H1 (cell line): ENCODE results near the gene IL6ST. TPM values are rescaled to one million over a fixed set of nuclear protein-coding genes. Genes with fewer than 3 reads are reported as not detected.

Source experiments
- CTCF ChIA-PET: fragments of 300-600 bp; sonication (Branson Sonifier 250); formaldehyde crosslinking; loops from one replicate; lab custom pipeline; 2021; ENCODE audit not compliant: partially characterized antibody; lab: Charles Lee
- POLR2A ChIA-PET: fragments of 300-600 bp; sonication (Branson Sonifier 250); formaldehyde crosslinking; loops from one replicate; lab custom pipeline; 2021; ENCODE audit warnings: inconsistent platforms; ENCODE audit not compliant: partially characterized antibody; lab: Charles Lee
- DNase-seq, 2 experiments: peaks; one replicate each; pipeline versions ENCODE4 v3.0.0 to v3.0.0-alpha.2; 2010 to 2022; ENCODE audit warnings: low spot score in 2 of 2, low read depth in 1 of 2, mixed read lengths in 1 of 2
- FAIRE-seq: peaks from 2 replicates; lab custom pipeline; 2011; peaks lifted over from hg19 to GRCh38; lab: Jason Lieb, UNC
- H2AFZ ChIP-seq: 2 replicates; pipeline ENCODE4 v1.8.1; 2012; ENCODE audit warnings: low read length, inconsistent platforms
- H2AK5ac ChIP-seq: 2 replicates; pipeline ENCODE4 v1.6.1; 2013; ENCODE audit warnings: low read depth, low read length
- H2BK120ac ChIP-seq: replicated peaks from 2 replicates; pipeline ENCODE3; 2013; ENCODE audit warnings: low read depth, low read length, inconsistent platforms
- H2BK12ac ChIP-seq: 2 replicates; pipeline ENCODE4 v1.6.1; 2013; ENCODE audit warnings: low read depth, low read length
- H2BK15ac ChIP-seq: 2 replicates; pipeline ENCODE4 v1.6.1; 2013; ENCODE audit warnings: low read length
- H2BK20ac ChIP-seq: 2 replicates; pipeline ENCODE4 v1.6.1; 2013; ENCODE audit warnings: low read length
- H2BK5ac ChIP-seq: 2 replicates; pipeline ENCODE4 v1.6.1; 2013; ENCODE audit warnings: low read depth, low read length
- H3K14ac ChIP-seq: 2 replicates; pipeline ENCODE4 v1.6.1; 2013; ENCODE audit warnings: inconsistent platforms; ENCODE audit not compliant: insufficient read length
- H3K18ac ChIP-seq: 2 replicates; pipeline ENCODE4 v1.6.1; 2013; ENCODE audit warnings: low read length; ENCODE audit errors: extremely low read depth
- H3K23ac ChIP-seq: 2 replicates; pipeline ENCODE4 v1.6.1; 2013; ENCODE audit warnings: inconsistent platforms; ENCODE audit not compliant: insufficient read length
- H3K23me2 ChIP-seq: 2 replicates; pipeline ENCODE4 v1.6.1; 2013; ENCODE audit warnings: low read depth, low read length
- H3K27ac ChIP-seq: 2 replicates; pipeline ENCODE4 v1.6.1; 2011; ENCODE audit warnings: low read depth, low read length, inconsistent platforms
- H3K27me3 ChIP-seq, 4 experiments: replicated peaks in 1 of 4; 1 replicate in 1 of 4; 2 replicates in 3 of 4; pipeline versions ENCODE4 v1.6.1 to v1.8.1; 2011 to 2013; ENCODE audit warnings: low read length in 3 of 4, mild to moderate bottlenecking in 3 of 4, inconsistent platforms in 2 of 4, mixed read lengths in 2 of 4, moderate library complexity in 1 of 4; ENCODE audit not compliant: control insufficient read depth in 3 of 4, insufficient read depth in 3 of 4; ENCODE audit errors: extremely low read depth in 1 of 4
- H3K36me3 ChIP-seq, 4 experiments: 2 replicates each; pipeline versions ENCODE4 v1.6.1 to v1.8.1; 2011 to 2013; ENCODE audit warnings: mild to moderate bottlenecking in 4 of 4, low read length in 3 of 4, moderate library complexity in 2 of 4, control low read depth in 1 of 4, inconsistent platforms in 1 of 4; ENCODE audit not compliant: insufficient read depth in 4 of 4, control insufficient read depth in 2 of 4
- H3K4ac ChIP-seq: replicated peaks from 2 replicates; pipeline ENCODE3; 2013; ENCODE audit warnings: low read length, low read depth, mixed read lengths, inconsistent platforms; ENCODE audit not compliant: insufficient read length
- H3K4me1 ChIP-seq, 4 experiments: replicated peaks in 1 of 4; 1 replicate in 1 of 4; 2 replicates in 3 of 4; pipeline versions ENCODE4 v1.6.1 to v1.8.1; 2011 to 2013; ENCODE audit warnings: low read length in 3 of 4, inconsistent platforms in 2 of 4, mixed read lengths in 1 of 4; ENCODE audit not compliant: insufficient read depth in 4 of 4, control insufficient read depth in 3 of 4
- H3K4me2 ChIP-seq, 2 experiments: 2 replicates each; pipeline versions ENCODE4 v1.6.1 to v1.8.1; 2011 to 2013; ENCODE audit warnings: low read depth in 2 of 2, low read length in 2 of 2, control low read depth in 1 of 2, inconsistent platforms in 1 of 2, mild to moderate bottlenecking in 1 of 2; ENCODE audit not compliant: insufficient read depth in 1 of 2
- H3K4me3 ChIP-seq, 4 experiments: fragments of 200-600, 300-600 bp in 1 of 4; sonication (generic), shearing (Covaris generic), sonication (Bioruptor Twin) in 1 of 4; 2 replicates each; pipeline versions ENCODE4 v1.5.1 to v1.8.1; 2011 to 2016; ENCODE audit warnings: low read length in 4 of 4, low read depth in 3 of 4, control low read depth in 2 of 4, inconsistent platforms in 2 of 4, mild to moderate bottlenecking in 2 of 4, mixed read lengths in 1 of 4, moderate library complexity in 1 of 4; ENCODE audit not compliant: insufficient read depth in 2 of 4; ENCODE audit errors: extremely low read depth in 1 of 4
- H3K56ac ChIP-seq: replicated peaks from 2 replicates; pipeline ENCODE3; 2013; ENCODE audit warnings: low read depth, mild to moderate bottlenecking, mixed read lengths, low read length, inconsistent platforms; ENCODE audit not compliant: insufficient read length
- H3K79me1 ChIP-seq: 2 replicates; pipeline ENCODE4 v1.6.1; 2013; ENCODE audit warnings: low read depth, low read length, control low read depth
- H3K79me2 ChIP-seq, 2 experiments: 2 replicates each; pipeline versions ENCODE4 v1.6.1 to v1.8.1; 2012 to 2013; ENCODE audit warnings: low read length in 2 of 2, mild to moderate bottlenecking in 2 of 2, inconsistent platforms in 1 of 2; ENCODE audit not compliant: insufficient read depth in 2 of 2, control insufficient read depth in 1 of 2
- H3K9ac ChIP-seq, 4 experiments: replicated peaks in 1 of 4; 1 replicate in 1 of 4; 2 replicates in 3 of 4; pipeline versions ENCODE4 v1.6.1 to v1.8.1; 2011 to 2013; ENCODE audit warnings: low read depth in 3 of 4, low read length in 3 of 4, control low read depth in 2 of 4, mild to moderate bottlenecking in 2 of 4, moderate library complexity in 2 of 4, inconsistent platforms in 1 of 4; ENCODE audit errors: extremely low read depth in 1 of 4
- H3K9me3 ChIP-seq, 2 experiments: 2 replicates each; pipeline versions ENCODE4 v1.6.1 to v1.8.1; 2012 to 2013; ENCODE audit warnings: mild to moderate bottlenecking in 2 of 2, moderate library complexity in 2 of 2, control low read depth in 1 of 2, inconsistent platforms in 1 of 2, low read depth in 1 of 2, low read length in 1 of 2, mixed read lengths in 1 of 2; ENCODE audit not compliant: insufficient read depth in 2 of 2
- H4K20me1 ChIP-seq, 2 experiments: replicated peaks in 1 of 2; 2 replicates each; pipeline versions ENCODE3 to v1.8.1; 2011 to 2013; ENCODE audit warnings: inconsistent platforms in 2 of 2, low read length in 2 of 2, mild to moderate bottlenecking in 1 of 2; ENCODE audit not compliant: insufficient read depth in 2 of 2, control insufficient read depth in 1 of 2
- H4K5ac ChIP-seq: 2 replicates; pipeline ENCODE4 v1.6.1; 2013; ENCODE audit warnings: low read length, low read depth, mixed read lengths, inconsistent platforms; ENCODE audit not compliant: insufficient read length
- H4K8ac ChIP-seq: 2 replicates; pipeline ENCODE4 v1.8.0; 2013; ENCODE audit warnings: mild to moderate bottlenecking, moderate library complexity, low read length, inconsistent platforms; ENCODE audit not compliant: insufficient read depth; ENCODE audit errors: extremely low read depth
- H4K91ac ChIP-seq: replicated peaks from 2 replicates; pipeline ENCODE3; 2013; ENCODE audit warnings: low read length, mixed read lengths, inconsistent platforms; ENCODE audit not compliant: insufficient read length
- ATF3 ChIP-seq: IDR thresholded peaks from 2 replicates; pipeline ENCODE4 v1.6.1; 2011; ENCODE audit warnings: low read depth, mild to moderate bottlenecking, low read length; ENCODE audit not compliant: insufficient read depth
- HDAC2 ChIP-seq, 2 experiments: fragments of 300-600 bp in 1 of 2; sonication (generic) in 1 of 2; IDR thresholded peaks; 2 replicates each; pipeline ENCODE4 v1.6.1; 2011 to 2012; ENCODE audit warnings: low read depth in 2 of 2, low read length in 2 of 2, mild to moderate bottlenecking in 2 of 2, moderate library complexity in 2 of 2, borderline replicate concordance in 1 of 2, inconsistent platforms in 1 of 2
- SP1 ChIP-seq: IDR thresholded peaks from 2 replicates; pipeline ENCODE4 v1.6.1; 2011; ENCODE audit warnings: low read depth, low read length
- SP4 ChIP-seq: IDR thresholded peaks from 2 replicates; pipeline ENCODE4 v1.6.1; 2012; ENCODE audit warnings: low read length, inconsistent platforms
- WGBS, 2 experiments: shearing (Covaris generic) in 1 of 2; methylation state at CpG; one replicate each; pipeline versions ENCODE4 v1.1.6 to v1.1.7; 2013 to 2015; ENCODE audit warnings: low lambda C conversion rate in 2 of 2, mixed read lengths in 2 of 2, inconsistent platforms in 1 of 2, low coverage in 1 of 2, missing lambda C conversion rate in 1 of 2; ENCODE audit not compliant: insufficient replicate concordance in 2 of 2, insufficient coverage in 1 of 2, insufficient read length in 1 of 2; ENCODE audit errors: extremely low coverage in 1 of 2, missing lambda C conversion rate in 1 of 2; 5-methylcytosine and 5-hydroxymethylcytosine counted together
- polyA plus RNA-seq, 7 experiments: library from polyadenylated mRNA; depleted of rRNA in 3 of 7; stranded (reverse) in 5 of 7; unstranded in 2 of 7; fragments of >200 nt in 5 of 7; fragments of 200-250 nt in 2 of 7; gene quantifications; 1 replicate in 5 of 7; 2 replicates in 1 of 7; 4 replicates in 1 of 7; pipeline versions ENCODE4 v1.2.1 to v1.2.3, GENCODE V29; 2011 to 2013; ENCODE audit warnings: missing spikeins in 2 of 7, mixed read lengths in 2 of 7
- total RNA-seq: library from RNA; stranded (reverse); fragmentation: NEBNext Ultra II Directional; extraction: Animal tissue kit (Norgen Biotek cat#: 25700); gene quantifications from 2 replicates; pipeline ENCODE4 v1.2.1, GENCODE V29; 2021

The IL6ST gene
- total and polyA plus RNA-seq, 2 of the 8 experiments (the other 6 are each of a cell fraction or from before 2014, with no cell fraction given): 1.4 to 11.1 TPM

DNA sequence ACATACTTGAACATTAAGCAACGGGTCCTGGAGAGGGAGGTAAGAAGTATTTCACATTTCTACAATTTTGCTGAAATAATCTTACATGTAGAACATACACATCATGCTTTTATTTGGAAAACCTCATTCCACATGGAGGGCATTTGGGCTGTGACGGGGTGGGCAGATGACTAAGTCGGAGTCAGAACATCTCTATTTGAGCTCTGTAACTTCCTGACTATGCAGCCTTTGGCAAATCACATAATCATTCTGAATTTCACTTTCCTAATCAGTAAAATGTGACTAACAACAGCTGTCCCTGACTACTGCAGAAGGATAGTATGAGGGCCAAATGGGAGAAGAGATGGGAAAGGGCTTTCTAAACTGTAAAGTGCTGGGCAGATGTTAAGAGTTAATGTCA is 17.1 kb upstream of the IL6ST start:
- H3K79me1 ChIP-seq: no peaks in the 10 kb centered on the region
- H3K23me2 ChIP-seq: no peaks in the 10 kb centered on the region
- H4K20me1 ChIP-seq: no peaks in the 10 kb centered on the region
- no peaks in the 10 kb centered on the region for H3K36me3 ChIP-seq
- H3K14ac ChIP-seq: no peak overlapping the region
- H3K4me1 ChIP-seq: no peaks in the 10 kb centered on the region
- no peak overlapping the region for H3K18ac ChIP-seq
- H2BK120ac ChIP-seq: no peak overlapping the region
- no peak overlapping the region for H3K4me2 ChIP-seq
- H3K9ac ChIP-seq: no peak overlapping the region
- no peak for FAIRE-seq
- H3K23ac ChIP-seq: no peak overlapping the region
- no peaks in the 10 kb centered on the region for H3K27me3 ChIP-seq
- no peaks in the 10 kb centered on the region for H3K79me2 ChIP-seq
- ChIA-PET CTCF (interaction anchor here (1.6 kb wide), 1 partner anchor 10 kb away, joined by 7 read pairs; no protein-coding TSS in a partner anchor), POLR2A (interaction anchor here (1.1 kb wide), 1 partner anchor 10 kb away, joined by 3 read pairs; no protein-coding TSS in a partner anchor)
- H3K27ac ChIP-seq: no peak overlapping the region
- H3K4me3 ChIP-seq: no peak overlapping the region
- H2BK5ac ChIP-seq: no peak overlapping the region
- 88% methylated on average over 3 of the region's 3 CpGs; no CpG with 5 or more reads in 1 of the 2 experiments for WGBS, 2 experiments
- DNase-seq: no peak
- H2BK12ac ChIP-seq: no peak overlapping the region
- no peak overlapping the region for H4K91ac ChIP-seq
- H2BK20ac ChIP-seq: no peak overlapping the region
- H3K9me3 ChIP-seq: peaks cover 3 to 10% of the 10 kb centered on the region in 2 experiments; a peak in 1 of 4 replicates
- no peak overlapping the region for H2BK15ac ChIP-seq
- H2AK5ac ChIP-seq: no peak overlapping the region
- H2AFZ ChIP-seq: no peak overlapping the region
- no peak overlapping the region for H3K4ac ChIP-seq
- H3K56ac ChIP-seq: no peak overlapping the region
- H4K8ac ChIP-seq: no peak overlapping the region
- no peak overlapping the region for H4K5ac ChIP-seq
- no peak for TF ChIP-seq HDAC2 (IDR thresholded peaks at IDR 0.05; ENCODE audit: borderline replicate concordance in 1 of 2, low read depth in 2 of 2, low read length in 2 of 2)
- TF ChIP-seq SP1: no peak
- no peak for TF ChIP-seq ATF3
- TF ChIP-seq SP4: no peak
